Fibroblast of skin of scalp (primary cell): ENCODE measurements around the gene CLEC4F. TPM values are rescaled to one million over a fixed set of nuclear protein-coding genes. Genes with fewer than 3 reads are reported as not detected.

Experiments
- DNase-seq: peaks from one replicate; pipeline ENCODE4 v3.0.0-alpha.2; 2013
- polyA plus RNA-seq, 2 experiments: library from polyadenylated mRNA; unstranded; fragments of 120-200 nt; gene quantifications; one replicate each; pipeline ENCODE4 v1.2.1, GENCODE V29; 2013; ENCODE audit not compliant: insufficient read length in 2 of 2

CLEC4F gene, protein sequence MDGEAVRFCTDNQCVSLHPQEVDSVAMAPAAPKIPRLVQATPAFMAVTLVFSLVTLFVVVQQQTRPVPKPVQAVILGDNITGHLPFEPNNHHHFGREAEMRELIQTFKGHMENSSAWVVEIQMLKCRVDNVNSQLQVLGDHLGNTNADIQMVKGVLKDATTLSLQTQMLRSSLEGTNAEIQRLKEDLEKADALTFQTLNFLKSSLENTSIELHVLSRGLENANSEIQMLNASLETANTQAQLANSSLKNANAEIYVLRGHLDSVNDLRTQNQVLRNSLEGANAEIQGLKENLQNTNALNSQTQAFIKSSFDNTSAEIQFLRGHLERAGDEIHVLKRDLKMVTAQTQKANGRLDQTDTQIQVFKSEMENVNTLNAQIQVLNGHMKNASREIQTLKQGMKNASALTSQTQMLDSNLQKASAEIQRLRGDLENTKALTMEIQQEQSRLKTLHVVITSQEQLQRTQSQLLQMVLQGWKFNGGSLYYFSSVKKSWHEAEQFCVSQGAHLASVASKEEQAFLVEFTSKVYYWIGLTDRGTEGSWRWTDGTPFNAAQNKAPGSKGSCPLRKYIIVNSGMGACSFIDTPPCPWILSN
- not detected for polyA plus RNA-seq (2013, experiment 1 of 2; ENCODE audit: insufficient read length)
- not detected for polyA plus RNA-seq (2013, experiment 2 of 2; ENCODE audit: insufficient read length)

- DNase-seq = no peak
Observed at GRCh38 chr2:70820499-70820898, at the start of gene CLEC4F. CLEC4F (minus strand) TSS chr2:70820599; CDS start chr2:70820523, 76 bp downstream.

GRCh38 chr2:70868970-70869369 lies 48.6 kb upstream of the CLEC4F start:
- DNase-seq = no peak

DNA sequence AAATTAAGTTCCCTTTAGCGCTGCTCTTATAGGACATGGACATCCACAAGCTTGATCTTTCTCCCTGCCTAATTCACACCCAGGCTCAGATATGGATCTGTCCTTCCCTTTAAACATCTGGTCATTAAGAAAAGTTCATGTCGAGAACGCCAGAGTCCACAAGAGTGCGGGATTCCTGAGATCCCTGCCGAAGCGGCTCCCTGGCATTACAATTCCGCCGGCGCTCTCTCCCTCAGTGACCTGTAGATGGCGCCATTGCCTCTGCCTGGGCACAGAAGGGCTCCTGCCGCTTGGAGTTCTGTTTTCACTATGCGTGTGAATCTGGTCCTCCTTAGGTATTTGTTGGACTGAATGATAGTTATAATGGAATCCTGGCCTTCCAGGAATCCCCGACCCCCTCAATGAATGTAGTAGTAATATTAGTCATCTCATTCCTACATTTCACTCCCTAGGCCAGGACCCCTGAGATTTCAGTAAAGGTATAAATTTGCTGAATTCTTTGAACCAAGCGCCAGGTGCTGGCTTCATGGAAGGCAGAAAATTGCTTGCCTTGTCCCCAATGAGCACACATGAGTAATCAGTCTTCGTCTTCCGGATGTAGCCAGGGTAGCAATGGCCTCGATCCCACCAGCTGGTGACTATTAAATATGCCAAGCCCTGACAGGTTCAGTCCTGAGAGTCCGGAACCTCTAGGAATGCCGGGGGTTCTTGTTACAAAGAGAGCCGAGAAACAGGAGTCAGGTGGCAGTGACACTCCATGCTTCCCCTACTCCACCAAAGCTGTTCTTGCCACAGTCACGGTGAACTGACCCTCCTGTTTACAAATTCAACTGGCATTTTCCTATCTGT lies 41.6 kb upstream of the CLEC4F start:
- peak; percentile 78 for DNase-seq

GRCh38 chr2:70855667-70856066 lies 35.3 kb upstream of the CLEC4F start:
- DNase-seq = no peak

GRCh38 chr2:70854411-70854810 lies 34.0 kb upstream of the CLEC4F start:
- DNase-seq = no peak

GRCh38 chr2:70852824-70853223 lies 32.4 kb upstream of the CLEC4F start:
- DNase-seq = no peak

- no peak for DNase-seq
Observed at GRCh38 chr2:70851704-70852103, 31.3 kb upstream of the CLEC4F start.

DNA sequence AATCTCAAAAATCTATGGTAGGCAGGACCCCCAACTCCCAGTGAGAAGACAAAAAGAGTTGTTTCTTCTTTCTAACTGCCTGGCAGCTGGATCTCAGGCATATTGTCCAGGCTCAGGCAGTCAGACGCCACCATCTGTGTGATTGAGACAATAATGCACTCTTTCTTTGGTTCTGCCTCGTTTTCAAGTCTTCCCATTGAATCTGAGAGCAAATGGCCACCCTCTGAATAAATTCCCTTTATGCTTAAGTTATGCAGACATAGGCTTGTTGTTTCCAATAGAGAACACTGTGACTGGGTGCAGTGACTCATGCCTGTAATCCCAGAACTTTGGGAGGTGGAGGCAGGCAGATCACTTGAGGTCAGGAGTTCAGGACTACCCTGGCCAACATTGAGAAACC lies 30.5 kb upstream of the CLEC4F start:
- DNase-seq = no peak

- DNase-seq = no peak
Observed at GRCh38 chr2:70842401-70842800, 22.0 kb upstream of the CLEC4F start.

DNA sequence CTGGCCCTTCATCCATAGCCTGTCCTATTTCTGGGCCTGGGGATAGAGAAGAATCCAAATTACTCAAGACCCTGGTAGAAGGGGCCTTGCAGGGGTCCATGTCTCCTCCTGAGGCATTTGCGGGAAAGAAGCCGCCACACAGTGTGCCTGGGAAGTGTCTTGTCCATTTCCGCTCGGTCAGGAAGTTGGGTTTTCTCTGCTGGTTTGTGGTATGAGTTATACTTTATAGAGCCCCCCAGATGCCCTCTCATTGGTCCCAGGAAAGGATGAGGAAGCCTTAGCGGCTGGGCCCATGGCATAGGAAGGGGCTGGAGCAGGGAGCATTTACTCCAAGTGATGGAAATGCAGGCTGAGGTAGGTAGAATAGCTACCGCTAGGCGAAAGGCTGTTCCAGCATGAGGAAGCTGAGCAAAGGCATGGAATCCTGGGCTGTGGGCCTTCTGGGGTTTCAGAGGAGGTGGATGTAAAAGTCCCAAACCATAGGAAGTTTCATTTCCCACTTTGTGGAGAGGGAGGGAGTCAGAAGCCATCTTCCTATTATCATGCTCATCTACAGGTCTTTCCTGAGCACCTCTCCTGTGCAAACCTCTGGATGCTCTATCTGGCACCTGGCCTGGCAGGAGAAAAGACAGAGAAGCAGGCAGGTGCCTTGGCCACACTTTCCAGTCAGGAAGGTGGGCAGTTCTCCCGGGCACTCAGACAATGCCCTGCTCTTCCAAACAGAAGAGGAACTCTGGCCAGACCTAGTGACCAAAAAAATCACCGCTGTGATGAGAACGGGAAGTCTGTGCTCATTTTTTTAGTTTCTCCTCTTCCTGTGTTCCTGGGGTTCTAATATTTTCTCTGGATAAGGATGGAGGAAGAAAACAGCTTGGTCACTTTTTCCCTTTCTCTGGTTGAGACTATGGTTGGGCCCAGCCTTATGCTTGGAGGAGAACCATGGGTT lies 17.9 kb upstream of the CLEC4F start:
- DNase-seq = no peak

- DNase-seq = no peak
Observed at GRCh38 chr2:70835643-70836042, 15.2 kb upstream of the CLEC4F start, which contains the start of gene CD207. CD207 (minus strand) TSS chr2:70835816; CDS start chr2:70835776, 40 bp downstream.

- no peak for DNase-seq
Observed at GRCh38 chr2:70834881-70835280, 14.5 kb upstream of the CLEC4F start.

GRCh38 chr2:70834106-70834505 lies 13.7 kb upstream of the CLEC4F start:
- no peak for DNase-seq

DNA sequence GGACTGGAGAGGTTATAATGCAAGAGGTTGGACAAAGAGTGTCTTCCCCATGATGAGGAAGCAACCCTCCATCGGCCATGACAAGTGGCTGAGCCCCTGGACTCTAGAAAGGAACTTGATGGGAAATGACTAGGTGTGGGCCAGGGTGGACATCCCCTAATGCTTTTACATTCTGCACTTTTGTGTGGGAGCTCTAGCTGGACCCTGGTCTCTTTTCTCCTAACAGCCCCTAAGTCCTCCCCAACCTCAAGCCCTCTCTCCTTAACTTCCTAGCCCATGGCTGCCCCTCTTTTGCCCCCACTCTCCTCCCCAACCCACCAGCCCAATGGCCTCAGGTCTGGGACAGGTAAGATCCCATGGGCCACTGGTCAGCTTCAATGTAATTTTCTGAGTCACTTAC lies 12.8 kb upstream of the CLEC4F start:
- DNase-seq = no peak

- DNase-seq = no peak
Observed at GRCh38 chr2:70832386-70832785, 12.0 kb upstream of the CLEC4F start.

DNA sequence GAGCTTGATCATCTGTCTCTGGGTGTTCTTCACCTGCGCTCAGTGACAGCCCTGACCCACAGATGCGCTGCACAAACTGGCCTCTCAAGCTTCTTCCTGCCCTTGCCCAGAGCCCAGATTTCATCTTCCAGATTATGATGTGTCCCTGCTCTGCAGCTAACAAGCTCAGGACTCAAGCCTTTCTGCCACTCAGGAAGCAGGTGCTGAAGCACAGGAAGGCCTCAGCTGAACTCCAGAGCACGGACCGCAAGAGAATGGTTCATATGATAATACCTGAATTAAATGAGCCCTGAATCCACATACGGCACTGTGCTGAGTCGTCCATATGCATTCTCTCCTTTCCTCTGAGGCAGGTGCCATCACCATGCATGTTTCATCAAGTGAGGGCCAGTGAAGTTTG lies 11.5 kb upstream of the CLEC4F start:
- DNase-seq = no peak

- DNase-seq = no peak
Observed at GRCh38 chr2:70830366-70830765, 10.0 kb upstream of the CLEC4F start.

- no peak for DNase-seq
Observed at GRCh38 chr2:70829916-70830315, 9.5 kb upstream of the CLEC4F start.

DNA sequence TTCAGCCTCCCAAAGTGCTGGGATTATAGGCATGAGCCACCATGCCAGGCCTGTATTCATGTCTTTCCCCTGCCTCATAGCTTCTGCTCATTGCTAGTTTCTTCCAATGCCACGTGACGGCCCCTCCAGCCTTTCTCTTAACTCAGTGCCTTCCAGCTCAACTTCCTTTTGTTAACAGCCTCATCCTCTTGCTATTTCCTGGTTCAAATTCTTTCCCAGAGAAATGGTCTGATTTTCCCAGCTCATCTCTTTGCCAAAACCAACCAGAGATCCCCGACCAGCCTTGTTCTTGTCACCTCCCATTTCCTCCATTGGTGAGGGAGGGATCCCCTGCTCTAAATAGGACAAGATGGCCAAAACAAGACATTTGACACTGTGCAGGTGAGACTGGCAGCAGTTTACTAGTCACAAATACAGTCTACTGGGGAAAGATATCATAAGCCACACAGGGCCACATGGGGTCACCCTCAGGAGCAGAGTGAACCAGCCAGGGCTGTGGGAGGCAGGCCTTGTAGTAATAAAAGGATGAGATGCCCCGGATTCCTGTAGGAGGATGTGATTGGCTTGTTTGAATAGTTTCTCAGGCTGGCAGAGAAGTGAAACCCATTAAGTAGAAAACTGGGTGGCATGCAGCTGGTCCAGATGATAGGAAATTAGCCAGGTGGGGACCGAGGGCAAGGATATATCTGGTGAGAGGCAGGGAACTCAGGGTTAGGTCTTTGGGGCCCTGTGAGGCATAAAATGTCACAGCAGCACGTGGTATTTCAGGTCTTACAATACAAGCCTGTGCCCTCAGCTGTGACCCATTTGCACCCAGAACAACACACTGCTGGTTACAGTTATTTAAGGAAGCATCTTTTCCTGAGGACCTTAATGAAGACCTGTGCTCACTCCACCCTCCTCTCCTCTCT lies 8.8 kb upstream of the CLEC4F start:
- DNase-seq = peak; percentile 33

GRCh38 chr2:70828115-70828514 lies 7.7 kb upstream of the CLEC4F start:
- no peak for DNase-seq

- DNase-seq = no peak
Observed at GRCh38 chr2:70827388-70827787, 7.0 kb upstream of the CLEC4F start.
